ENCODE data around the gene TADA2B.

- TF ChIP-seq CTCF (IDR thresholded peaks at IDR 0.05) (no peak), POLR2A (IDR thresholded peaks at IDR 0.05) (no peak)
Observed at GRCh38 chr4:7002336-7002735, 40.8 kb upstream of the TADA2B start.
